ENCODE results near the gene PTPRR. TPM values are rescaled to one million over a fixed set of nuclear protein-coding genes. Genes with fewer than 3 reads are reported as not detected.

PTPRR gene
- total RNA-seq, 3 donors from 2014 or later = 16.6 to 46.9 (median 25.1) TPM

- DNase-seq (no peak), ATAC-seq (no peak)
- H3K9me3 ChIP-seq = no peaks in the 10 kb centered on the region
- H3K4me3 ChIP-seq = no peak overlapping the region
- intact Hi-C loops (cut with DNase I, micrococcal nuclease) = no loop called here
- TF ChIP-seq CTCF (IDR thresholded peaks at IDR 0.05) = no peak
- H3K36me3 ChIP-seq (ENCODE audit: low read depth) = no peaks in the 10 kb centered on the region
- no peaks in the 10 kb centered on the region for H3K4me1 ChIP-seq (ENCODE audit: low read depth)
These were observed 146.5 kb downstream of the PTPRR start for GRCh38 chr12:70774055-70774454.

GRCh38 chr12:70772836-70773235 lies 147.7 kb downstream of the PTPRR start:
- ATAC-seq = no peak
- no peaks in the 10 kb centered on the region for H3K9me3 ChIP-seq
- no peak for TF ChIP-seq CTCF (IDR thresholded peaks at IDR 0.05)
- H3K36me3 ChIP-seq (ENCODE audit: low read depth) = no peaks in the 10 kb centered on the region
- intact Hi-C loops (cut with DNase I, micrococcal nuclease) = no loop called here
- no peak overlapping the region for H3K4me3 ChIP-seq
- DNase-seq = no peak
- no peaks in the 10 kb centered on the region for H3K4me1 ChIP-seq (ENCODE audit: low read depth)

- Histone ChIP-seq H3K4me3 (no peak overlapping the region), H3K4me1 (ENCODE audit: low read depth) (no peaks in the 10 kb centered on the region), H3K36me3 (ENCODE audit: low read depth) (no peaks in the 10 kb centered on the region), H3K9me3 (no peaks in the 10 kb centered on the region)
- ATAC-seq (no peak), DNase-seq (no peak)
- TF ChIP-seq CTCF (IDR thresholded peaks at IDR 0.05) = no peak
- intact Hi-C loops (cut with DNase I, micrococcal nuclease) = no loop called here
These were observed 149.0 kb downstream of the PTPRR start for GRCh38 chr12:70771581-70771980.

GRCh38 chr12:70763666-70764065 lies 156.9 kb downstream of the PTPRR start:
- no peak for ATAC-seq
- Histone ChIP-seq H3K36me3 (ENCODE audit: low read depth) (no peaks in the 10 kb centered on the region), H3K9me3 (no peaks in the 10 kb centered on the region), H3K4me1 (ENCODE audit: low read depth) (no peaks in the 10 kb centered on the region), H3K4me3 (no peak overlapping the region)
- intact Hi-C loops (cut with DNase I, micrococcal nuclease) = no loop called here
- no peak for TF ChIP-seq CTCF (IDR thresholded peaks at IDR 0.05)
- no peak for DNase-seq

- H3K36me3 ChIP-seq (ENCODE audit: low read depth) = no peaks in the 10 kb centered on the region
- no peaks in the 10 kb centered on the region for H3K4me1 ChIP-seq (ENCODE audit: low read depth)
- intact Hi-C loops (cut with DNase I, micrococcal nuclease) = no loop called here
- no peak for TF ChIP-seq CTCF (IDR thresholded peaks at IDR 0.05)
- DNase-seq (no peak), ATAC-seq (no peak)
- H3K4me3 ChIP-seq = no peak overlapping the region
- no peaks in the 10 kb centered on the region for H3K9me3 ChIP-seq
These were observed 158.5 kb downstream of the PTPRR start for GRCh38 chr12:70762000-70762399.
